GM12878 (cell line): Measurements from ENCODE around the gene CACHD1. TPM values are rescaled to one million over a fixed set of nuclear protein-coding genes. Genes with fewer than 3 reads are reported as not detected.

Experiments used
- POLR2AphosphoS5 ChIP-seq: IDR thresholded peaks from 2 replicates; pipeline ENCODE4 v1.6.1; 2011; ENCODE audit warnings: mild to moderate bottlenecking, low read length, inconsistent platforms
- SMAD5 ChIP-seq: IDR thresholded peaks from 2 replicates; pipeline ENCODE4 v1.6.1; 2016; ENCODE audit warnings: antibody characterized with exemption, low read depth
- SREBF1 ChIP-seq: IDR thresholded peaks from 2 replicates; pipeline ENCODE4 v1.6.1; 2012; ENCODE audit warnings: mild to moderate bottlenecking, low read length
- polyA plus RNA-seq, 11 experiments: library from polyadenylated mRNA; depleted of rRNA in 4 of 11; unstranded in 6 of 11; stranded (reverse) in 5 of 11; fragments of >200 nt; fragmentation: Nextera tagmentation in 4 of 11; fragmentation: Illumina TruSeq in 1 of 11; extraction: Ambion mirVana in 4 of 11; extraction: Trizol in 1 of 11; gene quantifications; 1 replicate in 1 of 11; 2 replicates in 10 of 11; pipeline versions ENCODE4 v1.2.1 to v1.2.3, GENCODE V29; 2011 to 2016; ENCODE audit warnings: inconsistent platforms in 2 of 11, missing spikeins in 2 of 11, low read depth in 1 of 11
- total RNA-seq, 4 experiments: library from RNA; depleted of rRNA in 3 of 4; stranded (reverse); fragments of >200 nt in 3 of 4; fragmentation: Illumina TruSeq in 1 of 4; extraction: Trizol in 1 of 4; gene quantifications; 2 replicates each; pipeline versions ENCODE4 v1.2.1 to v1.2.3, GENCODE V29; 2013 to 2021
- TF ChIP-seq, protein P1 (sequence below): fragments of 450-650 bp; formaldehyde crosslinking; IDR thresholded peaks from 2 replicates; pipeline ENCODE4 v1.4.0; 2022; ENCODE audit warnings: mild to moderate bottlenecking, moderate library complexity
- TF ChIP-seq, protein P2 (sequence below): fragments of 450-650 bp; IDR thresholded peaks from 2 replicates; pipeline ENCODE4 v1.6.1; 2017; ENCODE audit warnings: antibody characterized with exemption, mild to moderate bottlenecking, moderate library complexity
- TF ChIP-seq, protein P3 (sequence below): fragments of 450-650 bp; IDR thresholded peaks from 2 replicates; pipeline ENCODE4 v1.6.1; 2018; ENCODE audit warnings: mild to moderate bottlenecking, low read depth, moderate library complexity; ENCODE audit not compliant: partially characterized antibody

CACHD1 gene
- total and polyA plus RNA-seq, 10 of the 15 experiments (the other 5 are each of a cell fraction or from before 2014, with no cell fraction given): 0.03 TPM; not detected in 9

DNA sequence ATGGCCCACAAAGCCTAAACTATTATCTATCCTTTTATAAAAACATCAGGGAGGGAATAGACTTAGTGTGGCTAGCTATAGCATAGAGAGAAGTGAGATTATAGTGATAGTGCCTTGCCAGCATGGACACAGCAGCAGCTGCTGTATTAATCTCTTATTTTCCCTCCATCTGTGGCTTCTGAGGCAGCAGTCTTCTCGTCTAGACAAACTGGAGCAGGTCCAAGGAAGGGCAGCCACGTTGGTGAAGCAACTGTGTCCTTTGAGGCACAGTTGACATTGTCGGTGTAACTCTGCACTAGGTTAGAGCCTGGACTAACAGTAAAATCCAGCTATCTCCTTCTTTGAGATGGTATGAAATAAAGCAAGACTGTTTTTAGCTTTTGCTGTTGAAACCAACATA is 131.3 kb downstream of the CACHD1 start (continued):
- TF ChIP-seq, protein P1, sequence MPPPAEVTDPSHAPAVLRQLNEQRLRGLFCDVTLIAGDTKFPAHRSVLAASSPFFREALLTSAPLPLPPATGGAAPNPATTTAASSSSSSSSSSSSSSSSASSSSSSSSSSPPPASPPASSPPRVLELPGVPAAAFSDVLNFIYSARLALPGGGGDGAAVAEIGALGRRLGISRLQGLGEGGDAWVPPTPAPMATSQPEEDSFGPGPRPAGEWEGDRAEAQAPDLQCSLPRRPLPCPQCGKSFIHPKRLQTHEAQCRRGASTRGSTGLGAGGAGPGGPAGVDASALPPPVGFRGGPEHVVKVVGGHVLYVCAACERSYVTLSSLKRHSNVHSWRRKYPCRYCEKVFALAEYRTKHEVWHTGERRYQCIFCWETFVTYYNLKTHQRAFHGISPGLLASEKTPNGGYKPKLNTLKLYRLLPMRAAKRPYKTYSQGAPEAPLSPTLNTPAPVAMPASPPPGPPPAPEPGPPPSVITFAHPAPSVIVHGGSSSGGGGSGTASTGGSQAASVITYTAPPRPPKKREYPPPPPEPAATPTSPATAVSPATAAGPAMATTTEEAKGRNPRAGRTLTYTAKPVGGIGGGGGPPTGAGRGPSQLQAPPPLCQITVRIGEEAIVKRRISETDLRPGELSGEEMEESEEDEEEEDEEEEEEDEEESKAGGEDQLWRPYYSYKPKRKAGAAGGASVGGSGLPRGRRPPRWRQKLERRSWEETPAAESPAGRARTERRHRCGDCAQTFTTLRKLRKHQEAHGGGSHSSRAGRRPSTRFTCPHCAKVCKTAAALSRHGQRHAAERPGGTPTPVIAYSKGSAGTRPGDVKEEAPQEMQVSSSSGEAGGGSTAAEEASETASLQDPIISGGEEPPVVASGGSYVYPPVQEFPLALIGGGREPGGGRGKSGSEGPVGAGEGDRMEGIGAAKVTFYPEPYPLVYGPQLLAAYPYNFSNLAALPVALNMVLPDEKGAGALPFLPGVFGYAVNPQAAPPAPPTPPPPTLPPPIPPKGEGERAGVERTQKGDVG: no peak
- TF ChIP-seq, protein P2, sequence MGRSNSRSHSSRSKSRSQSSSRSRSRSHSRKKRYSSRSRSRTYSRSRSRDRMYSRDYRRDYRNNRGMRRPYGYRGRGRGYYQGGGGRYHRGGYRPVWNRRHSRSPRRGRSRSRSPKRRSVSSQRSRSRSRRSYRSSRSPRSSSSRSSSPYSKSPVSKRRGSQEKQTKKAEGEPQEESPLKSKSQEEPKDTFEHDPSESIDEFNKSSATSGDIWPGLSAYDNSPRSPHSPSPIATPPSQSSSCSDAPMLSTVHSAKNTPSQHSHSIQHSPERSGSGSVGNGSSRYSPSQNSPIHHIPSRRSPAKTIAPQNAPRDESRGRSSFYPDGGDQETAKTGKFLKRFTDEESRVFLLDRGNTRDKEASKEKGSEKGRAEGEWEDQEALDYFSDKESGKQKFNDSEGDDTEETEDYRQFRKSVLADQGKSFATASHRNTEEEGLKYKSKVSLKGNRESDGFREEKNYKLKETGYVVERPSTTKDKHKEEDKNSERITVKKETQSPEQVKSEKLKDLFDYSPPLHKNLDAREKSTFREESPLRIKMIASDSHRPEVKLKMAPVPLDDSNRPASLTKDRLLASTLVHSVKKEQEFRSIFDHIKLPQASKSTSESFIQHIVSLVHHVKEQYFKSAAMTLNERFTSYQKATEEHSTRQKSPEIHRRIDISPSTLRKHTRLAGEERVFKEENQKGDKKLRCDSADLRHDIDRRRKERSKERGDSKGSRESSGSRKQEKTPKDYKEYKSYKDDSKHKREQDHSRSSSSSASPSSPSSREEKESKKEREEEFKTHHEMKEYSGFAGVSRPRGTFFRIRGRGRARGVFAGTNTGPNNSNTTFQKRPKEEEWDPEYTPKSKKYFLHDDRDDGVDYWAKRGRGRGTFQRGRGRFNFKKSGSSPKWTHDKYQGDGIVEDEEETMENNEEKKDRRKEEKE: no peak
- TF ChIP-seq SMAD5: no peak
- TF ChIP-seq SREBF1: no peak
- TF ChIP-seq, protein P3, sequence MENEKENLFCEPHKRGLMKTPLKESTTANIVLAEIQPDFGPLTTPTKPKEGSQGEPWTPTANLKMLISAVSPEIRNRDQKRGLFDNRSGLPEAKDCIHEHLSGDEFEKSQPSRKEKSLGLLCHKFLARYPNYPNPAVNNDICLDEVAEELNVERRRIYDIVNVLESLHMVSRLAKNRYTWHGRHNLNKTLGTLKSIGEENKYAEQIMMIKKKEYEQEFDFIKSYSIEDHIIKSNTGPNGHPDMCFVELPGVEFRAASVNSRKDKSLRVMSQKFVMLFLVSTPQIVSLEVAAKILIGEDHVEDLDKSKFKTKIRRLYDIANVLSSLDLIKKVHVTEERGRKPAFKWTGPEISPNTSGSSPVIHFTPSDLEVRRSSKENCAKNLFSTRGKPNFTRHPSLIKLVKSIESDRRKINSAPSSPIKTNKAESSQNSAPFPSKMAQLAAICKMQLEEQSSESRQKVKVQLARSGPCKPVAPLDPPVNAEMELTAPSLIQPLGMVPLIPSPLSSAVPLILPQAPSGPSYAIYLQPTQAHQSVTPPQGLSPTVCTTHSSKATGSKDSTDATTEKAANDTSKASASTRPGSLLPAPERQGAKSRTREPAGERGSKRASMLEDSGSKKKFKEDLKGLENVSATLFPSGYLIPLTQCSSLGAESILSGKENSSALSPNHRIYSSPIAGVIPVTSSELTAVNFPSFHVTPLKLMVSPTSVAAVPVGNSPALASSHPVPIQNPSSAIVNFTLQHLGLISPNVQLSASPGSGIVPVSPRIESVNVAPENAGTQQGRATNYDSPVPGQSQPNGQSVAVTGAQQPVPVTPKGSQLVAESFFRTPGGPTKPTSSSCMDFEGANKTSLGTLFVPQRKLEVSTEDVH: no peak
- no peak for TF ChIP-seq POLR2AphosphoS5
- TF ChIP-seq, all 136 proteins: peak for 0
